GM12891 (cell line): ENCODE data around the gene CPEB4.

Experiments
- POLR2A ChIP-seq: IDR thresholded peaks from 2 replicates; pipeline ENCODE4 v1.6.1; 2011; ENCODE audit warnings: low read depth, low read length, control low read depth
- POLR2AphosphoS5 ChIP-seq: IDR thresholded peaks from 2 replicates; pipeline ENCODE4 v1.6.1; 2011; ENCODE audit warnings: low read depth, low read length, control low read depth

GRCh38 chr5:173850659-173851058 lies 37.5 kb upstream of the CPEB4 start:
- TF ChIP-seq POLR2AphosphoS5 (no peak), POLR2A (no peak)
